ENCODE results near the gene VWC2L.

GRCh38 chr2:214566457-214566856 lies 155.6 kb downstream of the VWC2L start:
- TF ChIP-seq EZH2 (IDR thresholded peaks at IDR 0.05; ENCODE audit: borderline replicate concordance, low read depth, low read length, poor library complexity, severe bottlenecking) = no peak
- no peak for TF ChIP-seq CTCF (conservative IDR thresholded peaks at IDR 0.05; ENCODE audit: low read depth, low read length)
